HUES64 (cell line): ENCODE results near the gene VSIG10L2.

Source experiments
- H3K27ac ChIP-seq: 2 replicates; pipeline ENCODE4 v1.7.0; 2013; ENCODE audit warnings: low read depth, low read length, inconsistent platforms
- H3K27me3 ChIP-seq: 2 replicates; pipeline ENCODE4 v1.6.1; 2013; ENCODE audit warnings: mild to moderate bottlenecking, low read length; ENCODE audit not compliant: insufficient read depth
- H3K36me3 ChIP-seq: 2 replicates; pipeline ENCODE4 v1.6.1; 2013; ENCODE audit warnings: mild to moderate bottlenecking, low read length; ENCODE audit not compliant: insufficient read depth
- H3K4me1 ChIP-seq: 2 replicates; pipeline ENCODE4 v1.6.1; 2013; ENCODE audit warnings: mild to moderate bottlenecking, low read length, moderate library complexity; ENCODE audit not compliant: insufficient read depth
- H3K4me3 ChIP-seq: 2 replicates; pipeline ENCODE4 v1.5.1; 2013; ENCODE audit warnings: mild to moderate bottlenecking, low read length, moderate library complexity
- H3K9ac ChIP-seq: 2 replicates; pipeline ENCODE4 v1.6.1; 2013; ENCODE audit warnings: mild to moderate bottlenecking, low read depth, low read length
- H3K9me3 ChIP-seq: 2 replicates; pipeline ENCODE4 v1.6.1; 2013; ENCODE audit warnings: low read depth, low read length; ENCODE audit not compliant: insufficient read depth
- WGBS: fragments of 150-250, 120-280 bp; methylation state at CpG from one replicate; pipeline ENCODE4 v1.1.7; 2013; ENCODE audit warnings: missing lambda C conversion rate; 5-methylcytosine and 5-hydroxymethylcytosine counted together

The VSIG10L2 gene

GRCh38 chr11:125941619-125942611, 3.9 kb upstream of the VSIG10L2 start:
- Histone ChIP-seq H3K36me3 (no peaks in the 10 kb centered on the region), H3K27ac (no peak overlapping the region), H3K27me3 (no peaks in the 10 kb centered on the region), H3K9me3 (no peaks in the 10 kb centered on the region), H3K9ac (no peak overlapping the region), H3K4me3 (no peak overlapping the region), H3K4me1 (peaks cover 7% of the 10 kb centered on the region; the same call in 1 of the 2 replicates)
- 38% methylated on average over 20 of the region's 20 CpGs for WGBS

- 92% methylated on average over 12 of the region's 12 CpGs for WGBS
These were observed 2.9 kb upstream of the VSIG10L2 start for GRCh38 chr11:125942771-125943428.

GRCh38 chr11:125943661-125944349, 2.0 kb upstream of the VSIG10L2 start:
- no peaks in the 10 kb centered on the region for H3K9me3 ChIP-seq
- no peak overlapping the region for H3K4me3 ChIP-seq
- WGBS, result 86% methylated on average over 9 of the region's 9 CpGs
- no peak overlapping the region for H3K27ac ChIP-seq
- H3K27me3 ChIP-seq, result no peaks in the 10 kb centered on the region
- peaks cover 7% of the 10 kb centered on the region; the same call in 1 of the 2 replicates for H3K4me1 ChIP-seq
- H3K36me3 ChIP-seq, result no peaks in the 10 kb centered on the region
- no peak overlapping the region for H3K9ac ChIP-seq

More at GRCh38 chr11:125942771-125943428, 2.9 kb upstream of the VSIG10L2 start:
- Histone ChIP-seq H3K9ac (no peak overlapping the region), H3K27me3 (no peaks in the 10 kb centered on the region), H3K27ac (no peak overlapping the region), H3K36me3 (no peaks in the 10 kb centered on the region), H3K9me3 (no peaks in the 10 kb centered on the region), H3K4me1 (peaks cover 7% of the 10 kb centered on the region; the same call in 1 of the 2 replicates), H3K4me3 (no peak overlapping the region)

GRCh38 chr11:125944350-125945010, 1.4 kb upstream of the VSIG10L2 start:
- 78% methylated on average over 13 of the region's 13 CpGs for WGBS
- no peak overlapping the region for H3K27ac ChIP-seq
- H3K9me3 ChIP-seq, result no peaks in the 10 kb centered on the region
- H3K9ac ChIP-seq, result no peak overlapping the region
- no peaks in the 10 kb centered on the region for H3K27me3 ChIP-seq
- no peak overlapping the region for H3K4me3 ChIP-seq
- no peaks in the 10 kb centered on the region for H3K36me3 ChIP-seq
- H3K4me1 ChIP-seq, result peaks cover 7% of the 10 kb centered on the region; the same call in 1 of the 2 replicates

- no peaks in the 10 kb centered on the region for H3K36me3 ChIP-seq
- WGBS, result 84% methylated on average over 15 of the region's 15 CpGs
- H3K9me3 ChIP-seq, result no peaks in the 10 kb centered on the region
- H3K4me1 ChIP-seq, result peaks cover 7% of the 10 kb centered on the region; the same call in 1 of the 2 replicates
- no peaks in the 10 kb centered on the region for H3K27me3 ChIP-seq
- H3K9ac ChIP-seq, result no peak overlapping the region
- no peak overlapping the region for H3K4me3 ChIP-seq
- no peak overlapping the region for H3K27ac ChIP-seq
These were observed 640 bp upstream of the VSIG10L2 start for GRCh38 chr11:125945011-125945796.

- Histone ChIP-seq H3K9ac (no peak overlapping the region), H3K9me3 (no peaks in the 10 kb centered on the region), H3K27me3 (no peaks in the 10 kb centered on the region), H3K4me1 (peaks cover under 1% of the 10 kb centered on the region; the same call in 1 of the 2 replicates), H3K27ac (no peak overlapping the region), H3K4me3 (no peak overlapping the region), H3K36me3 (no peaks in the 10 kb centered on the region)
- WGBS, result 94% methylated on average over 14 of the region's 14 CpGs
These were observed 1.0 kb downstream of the VSIG10L2 start for GRCh38 chr11:125946712-125947418.

- Histone ChIP-seq H3K4me3 (no peak overlapping the region), H3K4me1 (no peaks in the 10 kb centered on the region), H3K27me3 (no peaks in the 10 kb centered on the region), H3K36me3 (no peaks in the 10 kb centered on the region), H3K27ac (no peak overlapping the region), H3K9ac (no peak overlapping the region), H3K9me3 (no peaks in the 10 kb centered on the region)
- 92% methylated on average over 24 of the region's 24 CpGs for WGBS
These were observed 1.8 kb downstream of the VSIG10L2 start for GRCh38 chr11:125947419-125948277.

GRCh38 chr11:125948278-125949051, 2.6 kb downstream of the VSIG10L2 start:
- Histone ChIP-seq H3K9me3 (no peaks in the 10 kb centered on the region), H3K4me3 (no peak overlapping the region), H3K27ac (no peak overlapping the region), H3K36me3 (no peaks in the 10 kb centered on the region), H3K27me3 (no peaks in the 10 kb centered on the region), H3K4me1 (no peaks in the 10 kb centered on the region), H3K9ac (no peak overlapping the region)
- 93% methylated on average over 23 of the region's 23 CpGs for WGBS
